Urinary bladder (tissue), 4 donors: ENCODE results near the gene OBP2B. TPM values are rescaled to one million over a fixed set of nuclear protein-coding genes. Genes with fewer than 3 reads are reported as not detected.
"Not testable (repeated sequence)": the region's sequence is repeated elsewhere in the genome, so short reads cannot be mapped to it uniquely, and the experiment has no call there.

Source experiments
- DNase-seq: peaks from one replicate; pipeline ENCODE4 v3.0.0-alpha.2; 2015; ENCODE audit errors: extremely low spot score
- H3K27ac ChIP-seq: one replicate; pipeline ENCODE4 v1.5.1; 2013; ENCODE audit warnings: low read depth, mild to moderate bottlenecking, moderate library complexity
- H3K36me3 ChIP-seq: one replicate; pipeline ENCODE4 v1.6.1; 2013; ENCODE audit warnings: mild to moderate bottlenecking, moderate library complexity; ENCODE audit not compliant: insufficient read depth
- H3K4me1 ChIP-seq: one replicate; pipeline ENCODE4 v1.6.1; 2013; ENCODE audit warnings: mild to moderate bottlenecking, moderate library complexity; ENCODE audit not compliant: insufficient read depth
- H3K4me3 ChIP-seq: one replicate; pipeline ENCODE4 v1.5.1; 2013; ENCODE audit warnings: low read depth, low read length
- WGBS: extraction: QIAGEN DNeasy Blood & Tissue Kit; methylation state at CpG from one replicate; pipeline ENCODE4 v1.1.7; 2013; 5-methylcytosine and 5-hydroxymethylcytosine counted together
- polyA plus RNA-seq: library from polyadenylated mRNA; stranded (reverse); fragments of 200-250 nt; gene quantifications from one replicate; pipeline ENCODE4 v1.2.3, GENCODE V29; 2013
- total RNA-seq: library from RNA; depleted of rRNA; stranded (reverse); fragments of >200 nt; gene quantifications from one replicate; pipeline ENCODE4 v1.2.3, GENCODE V29; 2014
- donor health status: healthy with polysubstance abuse.
- donor health status: healthy.

The OBP2B gene
- total and polyA plus RNA-seq, 2 donors, result not detected

- 87% methylated on average over 8 of the region's 8 CpGs for WGBS
- DNase-seq, result no peak
Measured at GRCh38 chr9:133248726-133249295, 39.8 kb upstream of the OBP2B start.

GRCh38 chr9:133247632-133248031, 38.6 kb upstream of the OBP2B start:
- DNase-seq, result no peak
- no peaks in the 10 kb centered on the region for H3K36me3 ChIP-seq

More at GRCh38 chr9:133248726-133249295, 39.8 kb upstream of the OBP2B start:
- H3K36me3 ChIP-seq, result no peaks in the 10 kb centered on the region
- no peak overlapping the region for H3K27ac ChIP-seq
- no peaks in the 10 kb centered on the region for H3K4me1 ChIP-seq
- no peak overlapping the region for H3K4me3 ChIP-seq

GRCh38 chr9:133246991-133247390, 37.9 kb upstream of the OBP2B start:
- no peak overlapping the region for H3K4me3 ChIP-seq
- no peak for DNase-seq
- 87% methylated on average over 6 of the region's 6 CpGs for WGBS

More at GRCh38 chr9:133247632-133248031, 38.6 kb upstream of the OBP2B start:
- Histone ChIP-seq H3K4me3 (no peak overlapping the region), H3K4me1 (no peaks in the 10 kb centered on the region), H3K27ac (no peak overlapping the region)
- WGBS, result 74% methylated on average over 6 of the region's 6 CpGs

GRCh38 chr9:133246562-133246961, 37.5 kb upstream of the OBP2B start:
- Histone ChIP-seq H3K27ac (no peak overlapping the region), H3K36me3 (no peaks in the 10 kb centered on the region), H3K4me1 (no peaks in the 10 kb centered on the region), H3K4me3 (no peak overlapping the region)
- 85% methylated on average over 16 of the region's 16 CpGs for WGBS
- no peak for DNase-seq

More at GRCh38 chr9:133246991-133247390, 37.9 kb upstream of the OBP2B start:
- H3K36me3 ChIP-seq, result no peaks in the 10 kb centered on the region
- no peak overlapping the region for H3K27ac ChIP-seq
- no peaks in the 10 kb centered on the region for H3K4me1 ChIP-seq

- H3K4me3 ChIP-seq, result no peak overlapping the region
- DNase-seq, result no peak
- no peaks in the 10 kb centered on the region for H3K4me1 ChIP-seq
- no peak overlapping the region for H3K27ac ChIP-seq
- 74% methylated on average over 8 of the region's 8 CpGs for WGBS
- no peaks in the 10 kb centered on the region for H3K36me3 ChIP-seq
Measured at GRCh38 chr9:133242991-133243390, 33.9 kb upstream of the OBP2B start.

GRCh38 chr9:133242241-133242640, 33.2 kb upstream of the OBP2B start:
- 84% methylated on average over 14 of the region's 14 CpGs for WGBS
- no peaks in the 10 kb centered on the region for H3K36me3 ChIP-seq
- no peak for DNase-seq
- H3K4me3 ChIP-seq, result no peak overlapping the region
- H3K4me1 ChIP-seq, result no peaks in the 10 kb centered on the region
- no peak overlapping the region for H3K27ac ChIP-seq

- DNase-seq, result no peak
- 89% methylated on average over 18 of the region's 18 CpGs for WGBS
- H3K27ac ChIP-seq, result no peak overlapping the region
Measured at GRCh38 chr9:133239533-133240090, 30.6 kb upstream of the OBP2B start.

GRCh38 chr9:133238851-133239532, 29.9 kb upstream of the OBP2B start:
- Histone ChIP-seq H3K36me3 (no peaks in the 10 kb centered on the region), H3K4me1 (no peaks in the 10 kb centered on the region), H3K4me3 (peak overlapping the region; percentile 8), H3K27ac (no peak overlapping the region)
- WGBS, result 11% methylated on average over 26 of the region's 26 CpGs
- DNase-seq, result peak; percentile 23

More at GRCh38 chr9:133239533-133240090, 30.6 kb upstream of the OBP2B start:
- H3K4me3 ChIP-seq, result no peak overlapping the region
- no peaks in the 10 kb centered on the region for H3K4me1 ChIP-seq
- H3K36me3 ChIP-seq, result no peaks in the 10 kb centered on the region

GRCh38 chr9:133238272-133238850, 29.3 kb upstream of the OBP2B start:
- 14% methylated on average over 25 of the region's 25 CpGs for WGBS
- Histone ChIP-seq H3K36me3 (no peaks in the 10 kb centered on the region), H3K27ac (peak overlapping the region; percentile 15), H3K4me3 (peak overlapping the region; percentile 8), H3K4me1 (no peaks in the 10 kb centered on the region)
- peak; percentile 29 for DNase-seq

- no peak overlapping the region for H3K4me3 ChIP-seq
- 54% methylated on average over 17 of the region's 17 CpGs for WGBS
- H3K36me3 ChIP-seq, result no peaks in the 10 kb centered on the region
- no peak for DNase-seq
- H3K27ac ChIP-seq, result no peak overlapping the region
- H3K4me1 ChIP-seq, result no peaks in the 10 kb centered on the region
Measured at GRCh38 chr9:133237035-133237731, 28.1 kb upstream of the OBP2B start.

GRCh38 chr9:133236291-133237034, 27.4 kb upstream of the OBP2B start:
- 75% methylated on average over 19 of the region's 19 CpGs for WGBS
- not testable (repeated sequence) for DNase-seq

GRCh38 chr9:133235549-133236222, 26.6 kb upstream of the OBP2B start:
- H3K4me3 ChIP-seq, result no peak overlapping the region
- no peak for DNase-seq
- no peaks in the 10 kb centered on the region for H3K36me3 ChIP-seq
- H3K27ac ChIP-seq, result no peak overlapping the region
- 81% methylated on average over 11 of the region's 11 CpGs for WGBS
- H3K4me1 ChIP-seq, result no peaks in the 10 kb centered on the region

More at GRCh38 chr9:133236291-133237034, 27.4 kb upstream of the OBP2B start:
- H3K4me3 ChIP-seq, H3K36me3 ChIP-seq, H3K27ac ChIP-seq, H3K4me1 ChIP-seq: not testable (repeated sequence)
